HepG2 (cell line): ENCODE results near the gene NRL. TPM values are rescaled to one million over a fixed set of nuclear protein-coding genes. Genes with fewer than 3 reads are reported as not detected.
A peak's percentile ranks its signal among the peaks of the same experiment; 100 is the strongest.

Experiments used
- EEA1 ChIP-seq: sonication (generic); formaldehyde crosslinking; IDR thresholded peaks from 2 replicates; pipeline ENCODE4 v1.5.1; 2020; ENCODE audit warnings: mild to moderate bottlenecking, missing genetic modification reagents, borderline replicate concordance
- EED ChIP-seq: sonication (generic); formaldehyde crosslinking; IDR thresholded peaks from 2 replicates; pipeline ENCODE4 v1.5.0; 2020; ENCODE audit warnings: mild to moderate bottlenecking, missing genetic modification reagents
- ELF3 ChIP-seq: IDR thresholded peaks from 2 replicates; pipeline ENCODE4 v1.6.1; 2016; ENCODE audit warnings: missing genetic modification reagents, missing compliant biosample characterization
- MAFG ChIP-seq: sonication (generic); formaldehyde crosslinking; IDR thresholded peaks from 2 replicates; pipeline ENCODE4 v1.5.1; 2020; ENCODE audit warnings: mild to moderate bottlenecking, missing genetic modification reagents
- NCOA5 ChIP-seq: sonication (generic); formaldehyde crosslinking; IDR thresholded peaks from 2 replicates; pipeline ENCODE4 v1.4.0; 2020; ENCODE audit warnings: missing genetic modification reagents
- RAD51 ChIP-seq: fragments of 450-650 bp; IDR thresholded peaks from 2 replicates; pipeline ENCODE4 v1.6.1; 2016; ENCODE audit warnings: borderline replicate concordance
- RELA ChIP-seq: sonication (generic); formaldehyde crosslinking; IDR thresholded peaks from 2 replicates; pipeline ENCODE4 v1.4.0; 2020; ENCODE audit warnings: missing genetic modification reagents
- SIX1 ChIP-seq: sonication (generic); formaldehyde crosslinking; IDR thresholded peaks from 2 replicates; pipeline ENCODE4 v1.4.0; 2020; ENCODE audit warnings: missing genetic modification reagents, borderline replicate concordance
- SUZ12 ChIP-seq: fragments of 150-350 bp; IDR thresholded peaks from 2 replicates; pipeline ENCODE4 v1.6.1; 2014; ENCODE audit warnings: low read depth, low read length
- TBP ChIP-seq: sonication (generic); formaldehyde crosslinking; IDR thresholded peaks from 2 replicates; pipeline ENCODE4 v1.5.0; 2020; ENCODE audit warnings: missing genetic modification reagents
- ZFP36L2 ChIP-seq: sonication (generic); formaldehyde crosslinking; IDR thresholded peaks from 2 replicates; pipeline ENCODE4 v1.4.0; 2020; ENCODE audit warnings: missing genetic modification reagents
- ZKSCAN1 ChIP-seq: fragments of 150-350 bp; IDR thresholded peaks from 2 replicates; pipeline ENCODE4 v1.6.1; 2014; ENCODE audit warnings: low read length
- ZNF382 ChIP-seq: sonication (generic); formaldehyde crosslinking; IDR thresholded peaks from 2 replicates; pipeline ENCODE4 v1.5.0; 2020; ENCODE audit warnings: missing genetic modification reagents, mild to moderate bottlenecking, borderline replicate concordance
- ZNF432 ChIP-seq: sonication (generic); formaldehyde crosslinking; IDR thresholded peaks from 2 replicates; pipeline ENCODE4 v1.5.0; 2020; ENCODE audit warnings: missing genetic modification reagents, mild to moderate bottlenecking, borderline replicate concordance
- ZNF552 ChIP-seq: sonication (generic); formaldehyde crosslinking; IDR thresholded peaks from 2 replicates; pipeline ENCODE4 v1.9.0; 2022; ENCODE audit warnings: missing genetic modification reagents, mild to moderate bottlenecking, borderline replicate concordance
- ZNF577 ChIP-seq: sonication (generic); formaldehyde crosslinking; IDR thresholded peaks from 2 replicates; pipeline ENCODE4 v1.4.0; 2020; ENCODE audit warnings: mild to moderate bottlenecking, low read depth, missing genetic modification reagents, borderline replicate concordance
- ZSCAN9 ChIP-seq: IDR thresholded peaks from 2 replicates; pipeline ENCODE4 v1.6.1; 2016; ENCODE audit warnings: borderline replicate concordance
- polyA plus RNA-seq, 8 experiments: library from polyadenylated mRNA; depleted of rRNA in 3 of 8; stranded (reverse) in 7 of 8; unstranded in 1 of 8; fragments of >200 nt; fragmentation: Illumina TruSeq in 4 of 8; extraction: Trizol in 4 of 8; gene quantifications; 2 replicates each; pipeline versions ENCODE4 v1.2.1 to v1.2.3, GENCODE V29; 2011 to 2016; ENCODE audit warnings: low read depth in 4 of 8, missing spikeins in 1 of 8, mixed read lengths in 1 of 8; ENCODE audit not compliant: insufficient read depth in 1 of 8
- total RNA-seq, 5 experiments: library from RNA; depleted of rRNA; stranded (reverse); fragments of >200 nt; fragmentation: Illumina TruSeq; extraction: Trizol; gene quantifications; 2 replicates each; pipeline ENCODE4 v1.2.3, GENCODE V29; 2016; ENCODE audit warnings: low read depth in 1 of 5
- TF ChIP-seq, protein P1 (sequence below): fragments of 450-650 bp; IDR thresholded peaks from 2 replicates; pipeline ENCODE4 v1.6.1; 2016
- TF ChIP-seq, protein P2 (sequence below): sonication (generic); formaldehyde crosslinking; IDR thresholded peaks from 2 replicates; pipeline ENCODE4 v1.5.1; 2020; ENCODE audit warnings: missing genetic modification reagents, mild to moderate bottlenecking, borderline replicate concordance
- TF ChIP-seq, protein P3 (sequence below): IDR thresholded peaks from 2 replicates; pipeline ENCODE4 v1.6.1; 2012; ENCODE audit warnings: low read depth, low read length, improper control_type of control experiment

The NRL gene
- total and polyA plus RNA-seq, 2 of the 13 experiments (the other 11 are each of a cell fraction or from before 2014, with no cell fraction given), result 2.5 to 4.7 TPM

DNA sequence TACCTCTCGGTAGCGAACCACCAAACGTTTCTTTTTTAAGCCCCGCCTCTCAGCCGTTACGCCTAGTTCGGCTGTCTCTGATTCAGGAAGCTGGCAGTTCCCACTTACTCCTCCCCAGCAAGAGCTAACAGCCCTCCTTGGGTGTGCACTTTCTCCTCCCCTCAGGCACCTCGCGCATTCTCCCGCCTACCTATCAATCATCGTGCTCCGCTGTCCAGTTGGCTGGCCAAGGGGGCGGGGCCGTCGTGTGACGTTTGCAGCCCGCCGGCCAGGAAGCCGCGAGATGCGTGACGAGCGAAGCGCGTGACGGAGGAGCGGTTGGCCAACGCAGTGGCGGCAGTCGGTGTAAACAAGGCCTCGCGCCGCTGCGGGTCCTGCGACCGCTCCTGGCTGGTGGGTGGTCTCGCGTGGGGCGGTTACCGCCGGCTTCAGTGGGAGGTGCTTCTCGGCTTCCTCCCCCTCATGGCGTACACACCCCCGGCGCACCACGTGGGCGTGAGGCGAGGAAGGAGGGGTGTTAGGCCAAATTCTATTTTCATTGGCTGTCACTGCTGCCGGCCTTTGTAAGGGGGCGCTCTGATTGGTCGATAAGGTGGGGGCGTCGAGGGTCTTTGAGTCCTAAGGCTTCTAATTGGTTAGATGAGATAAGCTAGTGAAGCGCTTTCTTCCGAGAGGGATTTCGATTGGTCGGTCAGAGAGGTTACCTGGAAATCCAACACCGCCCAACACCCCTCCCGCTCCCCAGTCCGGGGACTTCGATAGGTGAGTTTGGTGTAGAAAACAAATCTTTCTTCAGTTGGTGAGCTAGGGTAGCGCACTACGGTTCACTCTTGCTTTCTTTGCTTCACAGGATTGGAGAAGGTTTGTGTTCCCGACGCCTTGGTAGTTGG, at the start of gene NRL, which contains the start of gene DCAF11 (continued):
- TF ChIP-seq SUZ12 (no peak; the same call in 1 of the 2 replicates), NCOA5 (CRISPR knock-in tag) (no peak), RAD51 (peak; percentile 93), ZNF432 (no peak), ZSCAN9 (CRISPR knock-in tag) (peak; percentile 95), ZNF552 (CRISPR knock-in tag) (peak; percentile 94; the same call in 1 of the 2 replicates), ZFP36L2 (CRISPR knock-in tag) (peak; percentile 57; the same call in 1 of the 2 replicates), TBP (CRISPR knock-in tag) (no peak), ELF3 (CRISPR knock-in tag) (peak; percentile 93), RELA (CRISPR knock-in tag) (peak; percentile 96), EEA1 (CRISPR knock-in tag) (peak; percentile 99), ZKSCAN1 (no peak), SIX1 (CRISPR knock-in tag) (peak; percentile 94), EED (CRISPR knock-in tag) (peak; percentile 97; the same call in 1 of the 2 replicates), ZNF577 (CRISPR knock-in tag) (no peak), ZNF382 (no peak), MAFG (CRISPR knock-in tag) (no peak)
- TF ChIP-seq, protein P1, sequence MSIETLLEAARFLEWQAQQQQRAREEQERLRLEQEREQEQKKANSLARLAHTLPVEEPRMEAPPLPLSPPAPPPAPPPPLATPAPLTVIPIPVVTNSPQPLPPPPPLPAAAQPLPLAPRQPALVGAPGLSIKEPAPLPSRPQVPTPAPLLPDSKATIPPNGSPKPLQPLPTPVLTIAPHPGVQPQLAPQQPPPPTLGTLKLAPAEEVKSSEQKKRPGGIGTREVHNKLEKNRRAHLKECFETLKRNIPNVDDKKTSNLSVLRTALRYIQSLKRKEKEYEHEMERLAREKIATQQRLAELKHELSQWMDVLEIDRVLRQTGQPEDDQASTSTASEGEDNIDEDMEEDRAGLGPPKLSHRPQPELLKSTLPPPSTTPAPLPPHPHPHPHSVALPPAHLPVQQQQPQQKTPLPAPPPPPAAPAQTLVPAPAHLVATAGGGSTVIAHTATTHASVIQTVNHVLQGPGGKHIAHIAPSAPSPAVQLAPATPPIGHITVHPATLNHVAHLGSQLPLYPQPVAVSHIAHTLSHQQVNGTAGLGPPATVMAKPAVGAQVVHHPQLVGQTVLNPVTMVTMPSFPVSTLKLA, result peak; percentile 99
- TF ChIP-seq, protein P2, sequence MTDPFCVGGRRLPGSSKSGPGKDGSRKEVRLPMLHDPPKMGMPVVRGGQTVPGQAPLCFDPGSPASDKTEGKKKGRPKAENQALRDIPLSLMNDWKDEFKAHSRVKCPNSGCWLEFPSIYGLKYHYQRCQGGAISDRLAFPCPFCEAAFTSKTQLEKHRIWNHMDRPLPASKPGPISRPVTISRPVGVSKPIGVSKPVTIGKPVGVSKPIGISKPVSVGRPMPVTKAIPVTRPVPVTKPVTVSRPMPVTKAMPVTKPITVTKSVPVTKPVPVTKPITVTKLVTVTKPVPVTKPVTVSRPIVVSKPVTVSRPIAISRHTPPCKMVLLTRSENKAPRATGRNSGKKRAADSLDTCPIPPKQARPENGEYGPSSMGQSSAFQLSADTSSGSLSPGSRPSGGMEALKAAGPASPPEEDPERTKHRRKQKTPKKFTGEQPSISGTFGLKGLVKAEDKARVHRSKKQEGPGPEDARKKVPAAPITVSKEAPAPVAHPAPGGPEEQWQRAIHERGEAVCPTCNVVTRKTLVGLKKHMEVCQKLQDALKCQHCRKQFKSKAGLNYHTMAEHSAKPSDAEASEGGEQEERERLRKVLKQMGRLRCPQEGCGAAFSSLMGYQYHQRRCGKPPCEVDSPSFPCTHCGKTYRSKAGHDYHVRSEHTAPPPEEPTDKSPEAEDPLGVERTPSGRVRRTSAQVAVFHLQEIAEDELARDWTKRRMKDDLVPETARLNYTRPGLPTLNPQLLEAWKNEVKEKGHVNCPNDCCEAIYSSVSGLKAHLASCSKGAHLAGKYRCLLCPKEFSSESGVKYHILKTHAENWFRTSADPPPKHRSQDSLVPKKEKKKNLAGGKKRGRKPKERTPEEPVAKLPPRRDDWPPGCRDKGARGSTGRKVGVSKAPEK (CRISPR knock-in tag), result peak; percentile 96; the same call in 1 of the 2 replicates
- TF ChIP-seq, protein P3, sequence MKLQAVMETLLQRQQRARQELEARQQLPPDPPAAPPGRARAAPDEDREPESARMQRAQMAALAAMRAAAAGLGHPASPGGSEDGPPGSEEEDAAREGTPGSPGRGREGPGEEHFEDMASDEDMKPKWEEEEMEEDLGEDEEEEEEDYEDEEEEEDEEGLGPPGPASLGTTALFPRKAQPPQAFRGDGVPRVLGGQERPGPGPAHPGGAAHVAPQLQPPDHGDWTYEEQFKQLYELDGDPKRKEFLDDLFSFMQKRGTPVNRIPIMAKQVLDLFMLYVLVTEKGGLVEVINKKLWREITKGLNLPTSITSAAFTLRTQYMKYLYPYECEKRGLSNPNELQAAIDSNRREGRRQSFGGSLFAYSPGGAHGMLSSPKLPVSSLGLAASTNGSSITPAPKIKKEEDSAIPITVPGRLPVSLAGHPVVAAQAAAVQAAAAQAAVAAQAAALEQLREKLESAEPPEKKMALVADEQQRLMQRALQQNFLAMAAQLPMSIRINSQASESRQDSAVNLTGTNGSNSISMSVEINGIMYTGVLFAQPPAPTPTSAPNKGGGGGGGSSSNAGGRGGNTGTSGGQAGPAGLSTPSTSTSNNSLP, result peak; percentile 4; the same call in 1 of the 2 replicates
